IPS-18c (cell line): ENCODE results near the gene SAMD4A.

Experiments
- H3K4me3 ChIP-seq: 2 replicates; pipeline ENCODE4 v1.7.0; 2013; ENCODE audit warnings: low read depth, mild to moderate bottlenecking, low read length, moderate library complexity; ENCODE audit not compliant: insufficient read depth
- H3K9me3 ChIP-seq: one replicate; pipeline ENCODE4 v1.6.1; 2013; ENCODE audit warnings: mild to moderate bottlenecking, low read length, moderate library complexity; ENCODE audit not compliant: control insufficient read depth, insufficient read depth

SAMD4A gene

GRCh38 chr14:54693761-54694160 lies 126.8 kb downstream of the SAMD4A start:
- no peak overlapping the region for H3K4me3 ChIP-seq
- no peaks in the 10 kb centered on the region for H3K9me3 ChIP-seq

- Histone ChIP-seq H3K9me3 (no peaks in the 10 kb centered on the region), H3K4me3 (no peak overlapping the region)
These were observed 128.3 kb downstream of the SAMD4A start for GRCh38 chr14:54695196-54695595.

- no peaks in the 10 kb centered on the region for H3K9me3 ChIP-seq
- no peak overlapping the region for H3K4me3 ChIP-seq
These were observed 130.1 kb downstream of the SAMD4A start for GRCh38 chr14:54697001-54697400.

- Histone ChIP-seq H3K9me3 (no peaks in the 10 kb centered on the region), H3K4me3 (no peak overlapping the region)
These were observed 130.9 kb downstream of the SAMD4A start for GRCh38 chr14:54697803-54698202.

- Histone ChIP-seq H3K4me3 (no peak overlapping the region), H3K9me3 (no peaks in the 10 kb centered on the region)
These were observed 131.6 kb downstream of the SAMD4A start for GRCh38 chr14:54698501-54698900.

- Histone ChIP-seq H3K4me3 (no peak overlapping the region), H3K9me3 (no peaks in the 10 kb centered on the region)
These were observed 132.1 kb downstream of the SAMD4A start for GRCh38 chr14:54698966-54699530.

GRCh38 chr14:54699735-54700134 lies 132.8 kb downstream of the SAMD4A start:
- Histone ChIP-seq H3K4me3 (no peak overlapping the region), H3K9me3 (no peaks in the 10 kb centered on the region)

- H3K4me3 ChIP-seq: no peak overlapping the region
- H3K9me3 ChIP-seq: no peaks in the 10 kb centered on the region
These were observed 133.8 kb downstream of the SAMD4A start for GRCh38 chr14:54700717-54701116.

GRCh38 chr14:54702014-54702491 lies 135.1 kb downstream of the SAMD4A start:
- Histone ChIP-seq H3K4me3 (no peak overlapping the region), H3K9me3 (no peaks in the 10 kb centered on the region)

- no peak overlapping the region for H3K4me3 ChIP-seq
- H3K9me3 ChIP-seq: no peaks in the 10 kb centered on the region
These were observed 135.6 kb downstream of the SAMD4A start for GRCh38 chr14:54702492-54702891.

- no peak overlapping the region for H3K4me3 ChIP-seq
- H3K9me3 ChIP-seq: no peaks in the 10 kb centered on the region
These were observed 136.2 kb downstream of the SAMD4A start for GRCh38 chr14:54703082-54703481.

- H3K4me3 ChIP-seq: no peak overlapping the region
- H3K9me3 ChIP-seq: no peaks in the 10 kb centered on the region
These were observed 136.8 kb downstream of the SAMD4A start for GRCh38 chr14:54703724-54704123.

GRCh38 chr14:54704768-54705167 lies 137.8 kb downstream of the SAMD4A start:
- H3K9me3 ChIP-seq: no peaks in the 10 kb centered on the region
- no peak overlapping the region for H3K4me3 ChIP-seq

GRCh38 chr14:54706769-54707168 lies 139.8 kb downstream of the SAMD4A start:
- Histone ChIP-seq H3K4me3 (no peak overlapping the region), H3K9me3 (no peaks in the 10 kb centered on the region)

GRCh38 chr14:54708161-54708560 lies 141.2 kb downstream of the SAMD4A start:
- H3K4me3 ChIP-seq: no peak overlapping the region

GRCh38 chr14:54708982-54709381 lies 142.1 kb downstream of the SAMD4A start:
- Histone ChIP-seq H3K4me3 (no peak overlapping the region), H3K9me3 (no peaks in the 10 kb centered on the region)

More at GRCh38 chr14:54708161-54708560, 141.2 kb downstream of the SAMD4A start:
- no peaks in the 10 kb centered on the region for H3K9me3 ChIP-seq

- Histone ChIP-seq H3K9me3 (no peaks in the 10 kb centered on the region), H3K4me3 (no peak overlapping the region)
These were observed 142.5 kb downstream of the SAMD4A start for GRCh38 chr14:54709444-54709843.

GRCh38 chr14:54709867-54710266 lies 142.9 kb downstream of the SAMD4A start:
- no peak overlapping the region for H3K4me3 ChIP-seq

GRCh38 chr14:54711312-54711711 lies 144.4 kb downstream of the SAMD4A start:
- H3K4me3 ChIP-seq: no peak overlapping the region
- H3K9me3 ChIP-seq: no peaks in the 10 kb centered on the region

More at GRCh38 chr14:54709867-54710266, 142.9 kb downstream of the SAMD4A start:
- H3K9me3 ChIP-seq: no peaks in the 10 kb centered on the region
